G401 (cell line): ENCODE results near the gene GNA12. TPM values are rescaled to one million over a fixed set of nuclear protein-coding genes. Genes with fewer than 3 reads are reported as not detected.
"Not testable (repeated sequence)": the region's sequence is repeated elsewhere in the genome, so short reads cannot be mapped to it uniquely, and the experiment has no call there.

ENCODE experiments used
- DNase-seq: peaks from one replicate; pipeline ENCODE4 v3.0.0-alpha.2; 2015; ENCODE audit warnings: low spot score
- in situ Hi-C: cut with HindIII; loops from 2 replicates; pipeline ENCODE4 v1.10.0; 2016; ENCODE audit warnings: low sequenced_read_pairs, mixed read lengths
- total RNA-seq: library from RNA; depleted of rRNA; stranded (reverse); fragments of >200 nt; shearing (Covaris generic); gene quantifications from 2 replicates; pipeline ENCODE4 v1.2.3, GENCODE V29; 2014

Gene GNA12
- total RNA-seq, 1 experiment from 2014 or later, result 17.7 TPM

GRCh38 chr7:2711895-2712675 is 132.0 kb downstream of the GNA12 start:
- no peak for DNase-seq
- in situ Hi-C loops, result no loop called here

GRCh38 chr7:2710901-2711551 is 133.1 kb downstream of the GNA12 start:
- in situ Hi-C loops, result no loop called here
- no peak for DNase-seq

- DNase-seq, result no peak
- in situ Hi-C loops, result no loop called here
Observed at GRCh38 chr7:2710286-2710655, 133.8 kb downstream of the GNA12 start.

- in situ Hi-C loops, result no loop called here
- peak; percentile 75 for DNase-seq
Observed at GRCh38 chr7:2709553-2710285, 134.4 kb downstream of the GNA12 start.

GRCh38 chr7:2708547-2709310 is 135.4 kb downstream of the GNA12 start:
- DNase-seq, result no peak
- in situ Hi-C loops, result no loop called here

GRCh38 chr7:2708041-2708440 is 136.1 kb downstream of the GNA12 start:
- in situ Hi-C loops, result no loop called here
- DNase-seq, result no peak

- DNase-seq, result no peak
- in situ Hi-C loops, result no loop called here
Observed at GRCh38 chr7:2707481-2707880, 136.6 kb downstream of the GNA12 start.

- no peak for DNase-seq
- in situ Hi-C loops, result no loop called here
Observed at GRCh38 chr7:2706685-2707126, 137.4 kb downstream of the GNA12 start.

GRCh38 chr7:2705371-2706096 is 138.6 kb downstream of the GNA12 start:
- in situ Hi-C loops, result no loop called here
- DNase-seq, result no peak

- in situ Hi-C loops, result no loop called here
- no peak for DNase-seq
Observed at GRCh38 chr7:2702594-2702957, 141.5 kb downstream of the GNA12 start.

- peak; percentile 78 for DNase-seq
- in situ Hi-C loops, result no loop called here
Observed at GRCh38 chr7:2701832-2702593, 142.1 kb downstream of the GNA12 start.

- DNase-seq, result peak; percentile 49
- in situ Hi-C loops, result no loop called here
Observed at GRCh38 chr7:2701424-2701823, 142.7 kb downstream of the GNA12 start.

- DNase-seq, result no peak
- in situ Hi-C loops, result no loop called here
Observed at GRCh38 chr7:2700141-2700850, 143.8 kb downstream of the GNA12 start.

- in situ Hi-C loops, result loop anchor here (5.0 kb wide), 1 partner anchor 77 kb away; no protein-coding TSS in a partner anchor
- DNase-seq, result no peak
Observed at GRCh38 chr7:2699289-2699620, 144.9 kb downstream of the GNA12 start.

- DNase-seq, result no peak
- in situ Hi-C loops, result loop anchor here (5.0 kb wide), 1 partner anchor 76 kb away; no protein-coding TSS in a partner anchor
Observed at GRCh38 chr7:2698581-2699288, 145.4 kb downstream of the GNA12 start.

- in situ Hi-C loops, DNase-seq: not testable (repeated sequence)
Observed at GRCh38 chr7:2694122-2694436, 150.0 kb downstream of the GNA12 start.
